HepG2 (cell line): ENCODE data around the gene HTR1D. TPM values are rescaled to one million over a fixed set of nuclear protein-coding genes. Genes with fewer than 3 reads are reported as not detected.

Source experiments
- ATAC-seq: fragments of 200-7000 bp; cut with Tn5 transposase; 3 replicates; pipeline ENCODE4 v1.9.1; 2020; ENCODE audit warnings: mild to moderate bottlenecking, moderate library complexity
- BruUV-seq: library from RNA; stranded (reverse); fragments of 400-500 nt; replicated peaks from 2 replicates; lab custom pipeline; 2021; lab: Mats Ljungman, UMichigan
- CTCF ChIA-PET: fragments of 300-600 bp; formaldehyde crosslinking; extraction: SDS; loops from one replicate; lab custom pipeline; 2021; ENCODE audit warnings: low total read pairs, inconsistent platforms, low intra/inter-chr PET ratio; lab: Yijun Ruan, JAX
- POLR2A ChIA-PET: fragments of 350-600 bp; sonication (Branson Sonifier 250); formaldehyde crosslinking; loops from one replicate; lab custom pipeline; 2020; ENCODE audit warnings: antibody characterized with exemption, inconsistent platforms; lab: Yijun Ruan, JAX
- DNase-seq: peaks from one replicate; pipeline ENCODE4 v3.0.0-alpha.2; 2015; ENCODE audit warnings: low spot score
- FAIRE-seq: peaks from 3 replicates; lab custom pipeline; 2011; peaks lifted over from hg19 to GRCh38; lab: Jason Lieb, UNC
- H2AFZ ChIP-seq: one replicate; pipeline ENCODE4 v1.6.1; 2011; ENCODE audit warnings: low read length, inconsistent platforms
- H3K27ac ChIP-seq: fragments of 300-600 bp; 3 replicates; pipeline ENCODE4 v1.8.0; 2011; ENCODE audit warnings: mixed run types, mild to moderate bottlenecking, mixed read lengths, low read length, inconsistent platforms; ENCODE audit not compliant: insufficient read depth; ENCODE audit errors: extremely low read length
- H3K27me3 ChIP-seq, 2 experiments: fragments of 200-600 bp in 1 of 2; 2 replicates in 1 of 2; 3 replicates in 1 of 2; pipeline versions ENCODE4 v1.6.0 to v1.8.0; 2011; ENCODE audit warnings: low read length in 2 of 2, mild to moderate bottlenecking in 2 of 2, moderate library complexity in 2 of 2, inconsistent platforms in 1 of 2; ENCODE audit not compliant: insufficient read depth in 2 of 2, control insufficient read depth in 1 of 2
- H3K36me3 ChIP-seq, 2 experiments: fragments of 200-600 bp in 1 of 2; replicated peaks in 1 of 2; 2 replicates in 1 of 2; 3 replicates in 1 of 2; pipeline versions ENCODE4 v1.5.1 to v1.8.0; 2011; ENCODE audit warnings: low read length in 2 of 2, inconsistent platforms in 1 of 2; ENCODE audit not compliant: insufficient read depth in 2 of 2, control insufficient read depth in 1 of 2
- H3K4me1 ChIP-seq: 2 replicates; pipeline ENCODE4 v1.5.1; 2012; ENCODE audit warnings: low read length, inconsistent platforms; ENCODE audit not compliant: insufficient read depth
- H3K4me2 ChIP-seq: 2 replicates; pipeline ENCODE4 v1.6.0; 2011; ENCODE audit warnings: low read depth, low read length, inconsistent platforms
- H3K4me3 ChIP-seq, 3 experiments: fragments of 200-600 bp in 1 of 3; sonication (generic), shearing (Covaris generic) in 1 of 3; replicated peaks in 1 of 3; 2 replicates each; pipeline ENCODE4 v1.5.1; 2011 to 2016; ENCODE audit warnings: low read length in 3 of 3, inconsistent platforms in 2 of 3, low read depth in 2 of 3, mild to moderate bottlenecking in 2 of 3, control low read depth in 1 of 3, mixed read lengths in 1 of 3; ENCODE audit not compliant: insufficient read depth in 1 of 3
- H3K79me2 ChIP-seq: one replicate; pipeline ENCODE4 v1.6.1; 2011; ENCODE audit warnings: low read length, inconsistent platforms; ENCODE audit not compliant: insufficient read depth
- H3K9ac ChIP-seq: 2 replicates; pipeline ENCODE4 v1.6.0; 2011; ENCODE audit warnings: mild to moderate bottlenecking, low read depth, low read length, inconsistent platforms; ENCODE audit not compliant: insufficient read depth
- H3K9me3 ChIP-seq: 2 replicates; pipeline ENCODE4 v1.5.1; 2012; ENCODE audit warnings: mild to moderate bottlenecking, low read length
- H4K20me1 ChIP-seq: 2 replicates; pipeline ENCODE4 v1.6.0; 2011; ENCODE audit warnings: inconsistent platforms, mild to moderate bottlenecking, low read length, moderate library complexity; ENCODE audit not compliant: insufficient read depth
- ARNT ChIP-seq: fragments of 450-650 bp; IDR thresholded peaks from 2 replicates; pipeline ENCODE4 v1.6.1; 2017
- BRCA1 ChIP-seq: sonication (generic); formaldehyde crosslinking; IDR thresholded peaks from 2 replicates; pipeline ENCODE4 v1.4.0; 2020; ENCODE audit warnings: missing genetic modification reagents
- EEA1 ChIP-seq: sonication (generic); formaldehyde crosslinking; IDR thresholded peaks from 2 replicates; pipeline ENCODE4 v1.5.1; 2020; ENCODE audit warnings: mild to moderate bottlenecking, missing genetic modification reagents, borderline replicate concordance
- FIP1L1 ChIP-seq: fragments of 200-400 bp; formaldehyde crosslinking; IDR thresholded peaks from 2 replicates; pipeline ENCODE4 v1.6.1; 2018; ENCODE audit warnings: low read depth, mild to moderate bottlenecking, low read length, moderate library complexity, borderline replicate concordance; ENCODE audit not compliant: insufficient read depth
- FOXA1 ChIP-seq, 2 experiments: fragments of 450-650 bp in 1 of 2; sonication (generic) in 1 of 2; formaldehyde crosslinking in 1 of 2; IDR thresholded peaks; 2 replicates each; pipeline versions ENCODE4 v1.4.0 to v1.6.1; 2016 to 2020; ENCODE audit warnings: missing genetic modification reagents in 1 of 2
- NCOA1 ChIP-seq: sonication (generic); formaldehyde crosslinking; IDR thresholded peaks from 2 replicates; pipeline ENCODE4 v1.9.0; 2021; ENCODE audit warnings: missing genetic modification reagents
- NCOR1 ChIP-seq: fragments of 200-600 bp; sonication (generic); IDR thresholded peaks from 2 replicates; pipeline ENCODE4 v1.7.0; 2017; ENCODE audit warnings: antibody characterized with exemption, low read length, borderline replicate concordance
- NRL ChIP-seq: sonication (generic); formaldehyde crosslinking; IDR thresholded peaks from 2 replicates; pipeline ENCODE4 v1.5.0; 2020; ENCODE audit warnings: missing genetic modification reagents, mild to moderate bottlenecking, moderate library complexity, borderline replicate concordance
- SMAD1 ChIP-seq: sonication (generic); formaldehyde crosslinking; IDR thresholded peaks from 2 replicates; pipeline ENCODE4 v1.4.0; 2020; ENCODE audit warnings: missing genetic modification reagents, low read depth, mild to moderate bottlenecking, borderline replicate concordance
- ZBTB1 ChIP-seq: sonication (generic); formaldehyde crosslinking; IDR thresholded peaks from 2 replicates; pipeline ENCODE4 v1.4.0; 2020; ENCODE audit warnings: missing genetic modification reagents, borderline replicate concordance
- ZMYM2 ChIP-seq: sonication (generic); formaldehyde crosslinking; IDR thresholded peaks from 2 replicates; pipeline ENCODE4 v1.8.0; 2022; ENCODE audit warnings: mild to moderate bottlenecking, missing genetic modification reagents
- ZNF10 ChIP-seq: sonication (generic); formaldehyde crosslinking; IDR thresholded peaks from 2 replicates; pipeline ENCODE4 v1.4.0; 2020; ENCODE audit warnings: mild to moderate bottlenecking, low read depth, missing genetic modification reagents, borderline replicate concordance
- ZNF230 ChIP-seq: sonication (generic); formaldehyde crosslinking; IDR thresholded peaks from 2 replicates; pipeline ENCODE4 v1.4.0; 2020; ENCODE audit warnings: mild to moderate bottlenecking, missing genetic modification reagents
- ZNF530 ChIP-seq: sonication (generic); formaldehyde crosslinking; IDR thresholded peaks from 2 replicates; pipeline ENCODE4 v1.5.0; 2020; ENCODE audit warnings: low read depth, mild to moderate bottlenecking, missing genetic modification reagents
- ZSCAN22 ChIP-seq: sonication (generic); formaldehyde crosslinking; IDR thresholded peaks from 2 replicates; pipeline ENCODE4 v1.4.0; 2020; ENCODE audit warnings: mild to moderate bottlenecking, missing genetic modification reagents
- WGBS: methylation state at CpG from one replicate; pipeline ENCODE4 v1.1.6; 2017; ENCODE audit warnings: low lambda C conversion rate; 5-methylcytosine and 5-hydroxymethylcytosine counted together
- in situ Hi-C: cut with HindIII; loops from 2 replicates; pipeline ENCODE4 v1.10.0; 2017; ENCODE audit warnings: low pct_unique_long_range_greater_than_20kb; ENCODE audit not compliant: extremely low pct_ligation_motif_present
- intact Hi-C: fragments of 100-400 bp; cut with micrococcal nuclease; formaldehyde crosslinking; loops from one replicate; pipeline ENCODE4 v1.10.0; 2022; ENCODE audit not compliant: unreplicated experiment
- polyA plus RNA-seq, 8 experiments: library from polyadenylated mRNA; depleted of rRNA in 3 of 8; stranded (reverse) in 7 of 8; unstranded in 1 of 8; fragments of >200 nt; fragmentation: Illumina TruSeq in 4 of 8; extraction: Trizol in 4 of 8; gene quantifications; 2 replicates each; pipeline versions ENCODE4 v1.2.1 to v1.2.3, GENCODE V29; 2011 to 2016; ENCODE audit warnings: low read depth in 4 of 8, missing spikeins in 1 of 8, mixed read lengths in 1 of 8; ENCODE audit not compliant: insufficient read depth in 1 of 8
- total RNA-seq, 5 experiments: library from RNA; depleted of rRNA; stranded (reverse); fragments of >200 nt; fragmentation: Illumina TruSeq; extraction: Trizol; gene quantifications; 2 replicates each; pipeline ENCODE4 v1.2.3, GENCODE V29; 2016; ENCODE audit warnings: low read depth in 1 of 5

Gene HTR1D
- total and polyA plus RNA-seq, 2 of the 13 experiments (the other 11 are each of a cell fraction or from before 2014, with no cell fraction given), result 0.04 to 0.07 TPM

- Histone ChIP-seq H3K27me3 (no peaks in the 10 kb centered on the region), H2AFZ (no peak overlapping the region), H3K9me3 (no peaks in the 10 kb centered on the region), H3K79me2 (peaks cover 82% of the 10 kb centered on the region), H3K4me3 (no peak overlapping the region), H4K20me1 (no peaks in the 10 kb centered on the region), H3K4me1 (peaks cover 47% of the 10 kb centered on the region), H3K9ac (no peak overlapping the region), H3K27ac (peak overlapping the region; percentile 11), H3K4me2 (no peak overlapping the region), H3K36me3 (no peaks in the 10 kb centered on the region)
- intact Hi-C loops (no loop called here), in situ Hi-C loops (no loop called here)
- ChIA-PET POLR2A (no interaction called here), CTCF (no interaction called here)
- ATAC-seq (no peak), FAIRE-seq (no peak), DNase-seq (no peak)
- WGBS, result 96% methylated on average over 5 of the region's 5 CpGs
- TF ChIP-seq FOXA1 (IDR thresholded peaks at IDR 0.05) (no peak), FOXA1 (CRISPR knock-in tag; IDR thresholded peaks at IDR 0.05) (no peak), BRCA1 (CRISPR knock-in tag) (no peak), ZNF10 (CRISPR knock-in tag) (no peak), ZNF530 (CRISPR knock-in tag) (no peak), NCOA1 (no peak), ZNF230 (CRISPR knock-in tag) (no peak), ZSCAN22 (no peak), EEA1 (CRISPR knock-in tag) (no peak), FIP1L1 (no peak), NCOR1 (no peak), SMAD1 (CRISPR knock-in tag) (no peak), ARNT (no peak), NRL (CRISPR knock-in tag) (no peak), ZBTB1 (no peak), ZMYM2 (CRISPR knock-in tag) (no peak)
- BruUV-seq, result no TSS peak
Observed at GRCh38 chr1:23150742-23151141, 66.6 kb downstream of the HTR1D start.
